H9 (cell line): ENCODE results near the gene ARRDC2. TPM values are rescaled to one million over a fixed set of nuclear protein-coding genes. Genes with fewer than 3 reads are reported as not detected.

Experiments
- DNase-seq: peaks from one replicate; pipeline ENCODE4 v3.0.0-alpha.2; 2017
- H2AFZ ChIP-seq: one replicate; pipeline ENCODE4 v1.6.1; 2013; ENCODE audit warnings: mild to moderate bottlenecking, low read length, control low read depth, moderate library complexity
- H2AK5ac ChIP-seq: 2 replicates; pipeline ENCODE4 v1.6.1; 2013; ENCODE audit warnings: low read length, control low read depth, mixed read lengths; ENCODE audit not compliant: insufficient read length
- H2BK120ac ChIP-seq: one replicate; pipeline ENCODE4 v1.6.1; 2013; ENCODE audit warnings: low read depth, mild to moderate bottlenecking, low read length, control low read depth, inconsistent platforms; ENCODE audit not compliant: poor library complexity, severe bottlenecking
- H2BK12ac ChIP-seq: 2 replicates; pipeline ENCODE4 v1.6.1; 2013; ENCODE audit warnings: low read length, control low read depth, mixed read lengths, low read depth; ENCODE audit not compliant: insufficient read length
- H2BK15ac ChIP-seq: 2 replicates; pipeline ENCODE4 v1.6.1; 2013; ENCODE audit warnings: low read depth, low read length, control low read depth
- H2BK20ac ChIP-seq: one replicate; pipeline ENCODE4 v1.6.1; 2013; ENCODE audit warnings: low read depth, mild to moderate bottlenecking, low read length, control low read depth, inconsistent platforms; ENCODE audit not compliant: poor library complexity, severe bottlenecking
- H2BK5ac ChIP-seq: 2 replicates; pipeline ENCODE4 v1.6.1; 2013; ENCODE audit warnings: low read length, control low read depth, mixed read lengths; ENCODE audit not compliant: insufficient read length
- H3K14ac ChIP-seq: 2 replicates; pipeline ENCODE4 v1.6.1; 2013; ENCODE audit warnings: low read length, control low read depth; ENCODE audit not compliant: insufficient read depth
- H3K18ac ChIP-seq: 2 replicates; pipeline ENCODE4 v1.6.1; 2013; ENCODE audit warnings: low read depth, mild to moderate bottlenecking, mixed read lengths, low read length, control low read depth; ENCODE audit not compliant: insufficient read length
- H3K23ac ChIP-seq: 2 replicates; pipeline ENCODE4 v1.6.1; 2013; ENCODE audit warnings: low read length, control low read depth, mixed read lengths, low read depth; ENCODE audit not compliant: insufficient read length
- H3K23me2 ChIP-seq: 2 replicates; pipeline ENCODE4 v1.6.1; 2013; ENCODE audit warnings: low read depth, mild to moderate bottlenecking, mixed read lengths, low read length, control low read depth; ENCODE audit not compliant: insufficient read length, poor library complexity, severe bottlenecking
- H3K27ac ChIP-seq: 2 replicates; pipeline ENCODE4 v1.5.1; 2013; ENCODE audit warnings: low read length, control low read depth, mixed read lengths, low read depth; ENCODE audit not compliant: insufficient read length
- H3K27me3 ChIP-seq: 2 replicates; pipeline ENCODE4 v1.6.1; 2013; ENCODE audit warnings: low read length, control low read depth, inconsistent platforms; ENCODE audit not compliant: insufficient read depth
- H3K4ac ChIP-seq: 2 replicates; pipeline ENCODE4 v1.6.1; 2013; ENCODE audit warnings: low read depth, mild to moderate bottlenecking, control low read depth, inconsistent platforms, low read length, moderate library complexity
- H3K4me1 ChIP-seq: 2 replicates; pipeline ENCODE4 v1.6.1; 2013; ENCODE audit warnings: low read length, control low read depth, inconsistent platforms; ENCODE audit not compliant: insufficient read depth
- H3K4me2 ChIP-seq: 2 replicates; pipeline ENCODE4 v1.6.1; 2013; ENCODE audit warnings: low read length, control low read depth, mixed read lengths; ENCODE audit not compliant: insufficient read length, insufficient read depth
- H3K56ac ChIP-seq: 2 replicates; pipeline ENCODE4 v1.6.1; 2013; ENCODE audit warnings: low read depth, mild to moderate bottlenecking, mixed read lengths, low read length, control low read depth; ENCODE audit not compliant: insufficient read length
- H3K79me1 ChIP-seq: 2 replicates; pipeline ENCODE4 v1.6.1; 2013; ENCODE audit warnings: low read depth, mild to moderate bottlenecking, moderate library complexity, low read length, control low read depth, inconsistent platforms; ENCODE audit not compliant: insufficient read depth, poor library complexity, severe bottlenecking
- H3K79me2 ChIP-seq: 2 replicates; pipeline ENCODE4 v1.6.1; 2013; ENCODE audit warnings: low read length, control low read depth, inconsistent platforms; ENCODE audit not compliant: insufficient read depth
- H3K9ac ChIP-seq: 2 replicates; pipeline ENCODE4 v1.6.1; 2013; ENCODE audit warnings: low read length, control low read depth, mixed read lengths; ENCODE audit not compliant: insufficient read length; ENCODE audit errors: extremely low read depth
- H3K9me3 ChIP-seq: one replicate; pipeline ENCODE4 v1.6.1; 2013; ENCODE audit warnings: low read depth, low read length, inconsistent platforms; ENCODE audit not compliant: control insufficient read depth
- H3T11ph ChIP-seq: one replicate; pipeline ENCODE4 v1.6.1; 2013; ENCODE audit warnings: mild to moderate bottlenecking, low read length, control low read depth, inconsistent platforms
- H4K20me1 ChIP-seq: one replicate; pipeline ENCODE4 v1.6.1; 2013; ENCODE audit not compliant: control insufficient read depth, insufficient read length, insufficient read depth
- H4K5ac ChIP-seq: 2 replicates; pipeline ENCODE4 v1.6.1; 2013; ENCODE audit warnings: low read depth, mild to moderate bottlenecking, mixed read lengths, low read length, control low read depth; ENCODE audit not compliant: insufficient read length
- H4K8ac ChIP-seq: replicated peaks from 2 replicates; pipeline ENCODE4 v1.6.1; 2013; ENCODE audit warnings: low read length, control low read depth, mixed read lengths, low read depth; ENCODE audit not compliant: insufficient read length
- H4K91ac ChIP-seq: 2 replicates; pipeline ENCODE4 v1.6.1; 2013; ENCODE audit warnings: low read depth, mild to moderate bottlenecking, moderate library complexity, mixed read lengths, low read length, control low read depth; ENCODE audit not compliant: insufficient read length
- H3K27ac Mint-ChIP-seq, 3 experiments: 2 replicates in 2 of 3; 3 replicates in 1 of 3; pipeline ENCODE4 v1.8.0; 2020 to 2021; ENCODE audit warnings: mixed read lengths in 3 of 3, mild to moderate bottlenecking in 1 of 3, moderate library complexity in 1 of 3
- H3K27me3 Mint-ChIP-seq: 2 replicates; pipeline ENCODE4 v1.8.0; 2021; ENCODE audit warnings: low read depth, mild to moderate bottlenecking, moderate library complexity, mixed read lengths
- H3K36me3 Mint-ChIP-seq, 3 experiments: 2 replicates in 2 of 3; 3 replicates in 1 of 3; pipeline ENCODE4 v1.8.0; 2020 to 2021; ENCODE audit warnings: low read depth in 3 of 3, mixed read lengths in 3 of 3; ENCODE audit not compliant: insufficient read depth in 1 of 3
- H3K4me1 Mint-ChIP-seq, 2 experiments: 2 replicates each; pipeline ENCODE4 v1.8.0; 2020; ENCODE audit warnings: mixed read lengths in 2 of 2
- H3K4me3 Mint-ChIP-seq, 2 experiments: 2 replicates in 1 of 2; 3 replicates in 1 of 2; pipeline ENCODE4 v1.8.0; 2020 to 2021; ENCODE audit warnings: mild to moderate bottlenecking in 2 of 2, mixed read lengths in 2 of 2, moderate library complexity in 1 of 2
- H3K9me3 Mint-ChIP-seq, 2 experiments: 2 replicates in 1 of 2; 3 replicates in 1 of 2; pipeline ENCODE4 v1.8.0; 2020; ENCODE audit warnings: mild to moderate bottlenecking in 2 of 2, mixed read lengths in 2 of 2, moderate library complexity in 1 of 2
- WGBS: extraction: QIAGEN DNeasy Blood & Tissue Kit; methylation state at CpG from one replicate; pipeline ENCODE4 v1.1.7; 2013; ENCODE audit warnings: missing lambda C conversion rate, low lambda C conversion rate, mixed read lengths; ENCODE audit not compliant: insufficient read length; ENCODE audit errors: extremely low coverage; 5-methylcytosine and 5-hydroxymethylcytosine counted together
- total RNA-seq: library from RNA; stranded (reverse); gene quantifications from 2 replicates; pipeline ENCODE4 v1.2.1, GENCODE V29; 2021
- TF ChIP-seq, protein P1 (sequence below): fragments of 200-600 bp; sonication (generic); conservative IDR thresholded peaks from 3 replicates; pipeline ENCODE4 v1.8.0; 2021; ENCODE audit warnings: antibody characterized with exemption, mild to moderate bottlenecking

Gene ARRDC2
- total RNA-seq, 1 experiment from 2014 or later = 10.5 TPM

DNA sequence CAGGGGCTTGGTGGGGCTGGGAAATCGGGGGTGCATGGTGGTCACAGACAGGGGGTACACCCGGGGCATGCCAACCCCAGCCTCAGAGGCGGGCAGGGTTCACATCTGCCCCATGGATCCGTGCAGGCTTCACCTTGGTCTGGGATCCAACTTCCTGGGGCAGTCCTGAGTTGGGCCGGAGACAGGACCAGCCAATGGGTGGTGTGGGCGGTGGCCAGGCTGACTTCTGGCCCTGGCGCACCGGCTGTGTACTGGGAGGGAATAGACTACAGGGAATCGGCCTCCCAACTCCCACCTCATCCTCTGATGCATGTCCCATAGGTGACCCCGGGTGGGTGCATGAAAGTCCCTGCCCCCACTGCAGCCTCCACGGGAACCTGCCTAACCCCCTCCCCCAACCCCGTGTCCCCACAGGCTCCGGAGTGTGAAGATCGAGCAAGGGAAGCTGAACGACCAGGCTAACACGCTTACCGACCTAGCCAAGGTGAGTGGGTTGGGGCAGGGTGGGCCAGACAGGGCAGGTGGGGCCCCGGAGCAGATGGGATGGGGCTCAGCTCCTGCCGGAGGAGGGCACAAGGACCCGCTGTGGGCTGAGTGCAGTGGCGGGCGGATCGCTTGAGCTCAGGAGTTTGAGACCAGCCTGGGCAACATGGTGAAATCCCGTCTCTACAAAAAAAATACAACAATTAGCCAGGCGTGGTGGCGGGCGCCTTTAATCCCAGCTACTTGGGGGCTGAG is 14.7 kb upstream of the ARRDC2 start:
- Histone ChIP-seq H2BK15ac (no peak overlapping the region), H3K9me3 (no peaks in the 10 kb centered on the region), H3K4me1 (no peaks in the 10 kb centered on the region), H2BK12ac (no peak overlapping the region), H3K4me2 (no peak overlapping the region), H4K91ac (no peak overlapping the region), H3K23ac (no peak overlapping the region), H3K79me1 (no peaks in the 10 kb centered on the region), H2BK5ac (no peak overlapping the region), H3K4ac (no peak overlapping the region), H2AK5ac (no peak overlapping the region), H3K27ac (no peak overlapping the region), H3K56ac (no peak overlapping the region), H4K8ac (no peak overlapping the region), H3T11ph (no peak overlapping the region), H3K14ac (no peak overlapping the region), H3K18ac (no peak overlapping the region), H3K23me2 (no peaks in the 10 kb centered on the region), H3K27me3 (no peaks in the 10 kb centered on the region), H3K79me2 (no peaks in the 10 kb centered on the region), H3K9ac (no peak overlapping the region), H2AFZ (no peak overlapping the region), H4K5ac (no peak overlapping the region), H4K20me1 (no peaks in the 10 kb centered on the region), H2BK120ac (no peak overlapping the region), H2BK20ac (no peak overlapping the region)
- no peak overlapping the region for H3K27ac Mint-ChIP-seq
- H3K4me3 Mint-ChIP-seq = no peak overlapping the region
- DNase-seq = no peak
- no CpG with 5 or more reads among the region's 27 CpGs for WGBS
- peaks cover 3 to 9% of the 10 kb centered on the region in 2 experiments; a peak in 3 of 4 replicates for H3K4me1 Mint-ChIP-seq
- H3K36me3 Mint-ChIP-seq = peaks cover 0 to 9% (median 0%) of the 10 kb centered on the region in 3 experiments; a peak in 5 of 7 replicates
- TF ChIP-seq, protein P1, sequence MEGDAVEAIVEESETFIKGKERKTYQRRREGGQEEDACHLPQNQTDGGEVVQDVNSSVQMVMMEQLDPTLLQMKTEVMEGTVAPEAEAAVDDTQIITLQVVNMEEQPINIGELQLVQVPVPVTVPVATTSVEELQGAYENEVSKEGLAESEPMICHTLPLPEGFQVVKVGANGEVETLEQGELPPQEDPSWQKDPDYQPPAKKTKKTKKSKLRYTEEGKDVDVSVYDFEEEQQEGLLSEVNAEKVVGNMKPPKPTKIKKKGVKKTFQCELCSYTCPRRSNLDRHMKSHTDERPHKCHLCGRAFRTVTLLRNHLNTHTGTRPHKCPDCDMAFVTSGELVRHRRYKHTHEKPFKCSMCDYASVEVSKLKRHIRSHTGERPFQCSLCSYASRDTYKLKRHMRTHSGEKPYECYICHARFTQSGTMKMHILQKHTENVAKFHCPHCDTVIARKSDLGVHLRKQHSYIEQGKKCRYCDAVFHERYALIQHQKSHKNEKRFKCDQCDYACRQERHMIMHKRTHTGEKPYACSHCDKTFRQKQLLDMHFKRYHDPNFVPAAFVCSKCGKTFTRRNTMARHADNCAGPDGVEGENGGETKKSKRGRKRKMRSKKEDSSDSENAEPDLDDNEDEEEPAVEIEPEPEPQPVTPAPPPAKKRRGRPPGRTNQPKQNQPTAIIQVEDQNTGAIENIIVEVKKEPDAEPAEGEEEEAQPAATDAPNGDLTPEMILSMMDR = no peak
- H3K9me3 Mint-ChIP-seq = no peaks in the 10 kb centered on the region
- H3K27me3 Mint-ChIP-seq = no peaks in the 10 kb centered on the region; the same call in 1 of the 2 replicates
